HG03039 (cell line): ENCODE results near the gene LCTL.

Source experiments
- ATAC-seq: cut with Tn5 transposase; IDR thresholded peaks from one replicate; pipeline ENCODE4 v1.9.1; 2021; ENCODE audit warnings: mild to moderate bottlenecking, moderate library complexity; ENCODE audit not compliant: unreplicated experiment

LCTL gene

GRCh38 chr15:66565741-66566144 is at the start of gene LCTL:
Gene LCTL (minus strand): TSS chr15:66565998. CDS start chr15:66565365, 633 bp downstream.
- no peak for ATAC-seq

- no peak for ATAC-seq
These were observed 49.4 kb upstream of the LCTL start for GRCh38 chr15:66614951-66615760.

DNA sequence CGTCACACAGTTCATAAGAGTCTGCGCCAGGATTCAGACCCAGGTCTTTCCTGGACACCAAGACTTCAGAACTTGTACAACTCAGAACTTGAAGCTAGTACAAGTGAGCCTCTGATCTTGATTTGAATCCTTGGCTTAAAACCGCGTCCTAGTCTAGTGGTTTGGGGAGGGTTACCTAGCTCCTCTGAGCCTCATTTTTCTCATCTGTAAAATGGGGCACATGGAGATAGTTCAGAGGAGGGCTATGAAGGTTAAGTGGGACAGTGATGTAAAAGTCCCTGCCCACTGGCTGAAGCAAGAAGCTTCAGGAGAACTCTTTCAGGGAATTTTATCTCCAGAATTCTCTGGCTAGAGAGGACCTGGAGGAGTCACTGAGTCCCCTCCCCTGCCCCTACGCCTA is 48.7 kb upstream of the LCTL start:
- no peak for ATAC-seq

DNA sequence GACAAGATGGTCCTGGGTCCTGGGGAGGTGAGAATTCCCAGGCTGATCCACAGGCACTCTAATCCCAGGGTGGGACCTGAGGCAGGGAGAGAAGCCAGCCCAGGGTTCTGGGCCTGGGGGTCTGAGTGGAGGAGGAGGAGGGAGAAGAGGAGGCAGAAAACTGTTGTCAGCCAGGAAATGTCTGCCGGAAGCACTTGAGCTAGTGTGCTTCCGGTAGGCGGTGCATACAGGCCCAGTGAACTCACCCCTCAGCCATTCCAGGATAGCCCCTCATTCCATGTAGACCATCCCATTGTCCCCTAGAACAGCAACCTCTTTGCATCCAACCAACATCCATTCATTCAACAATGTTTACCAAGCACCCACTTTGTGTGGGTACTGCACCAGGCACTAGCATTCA is 47.9 kb upstream of the LCTL start:
- no peak for ATAC-seq

GRCh38 chr15:66611257-66612053 is 45.7 kb upstream of the LCTL start:
- ATAC-seq, result no peak

DNA sequence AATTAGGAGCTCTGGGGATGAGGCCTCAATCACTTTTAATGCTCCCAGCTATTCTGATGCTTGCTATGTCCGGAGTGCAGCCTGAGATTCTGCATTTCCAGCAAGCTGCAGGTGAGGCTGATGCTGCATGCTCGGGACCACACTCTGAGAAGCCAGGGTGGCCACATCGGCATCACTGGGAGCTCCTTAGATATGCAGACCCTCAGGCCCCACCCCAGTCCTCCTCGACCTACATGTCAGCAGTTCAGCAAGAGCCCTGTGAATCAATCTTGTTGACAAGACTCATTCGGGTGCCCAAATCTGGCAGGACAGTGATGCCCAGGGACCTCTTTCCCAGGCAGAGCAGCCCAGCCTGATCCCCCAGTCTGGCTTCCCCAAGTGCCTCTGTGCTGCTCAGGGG is 44.1 kb upstream of the LCTL start:
- no peak for ATAC-seq

DNA sequence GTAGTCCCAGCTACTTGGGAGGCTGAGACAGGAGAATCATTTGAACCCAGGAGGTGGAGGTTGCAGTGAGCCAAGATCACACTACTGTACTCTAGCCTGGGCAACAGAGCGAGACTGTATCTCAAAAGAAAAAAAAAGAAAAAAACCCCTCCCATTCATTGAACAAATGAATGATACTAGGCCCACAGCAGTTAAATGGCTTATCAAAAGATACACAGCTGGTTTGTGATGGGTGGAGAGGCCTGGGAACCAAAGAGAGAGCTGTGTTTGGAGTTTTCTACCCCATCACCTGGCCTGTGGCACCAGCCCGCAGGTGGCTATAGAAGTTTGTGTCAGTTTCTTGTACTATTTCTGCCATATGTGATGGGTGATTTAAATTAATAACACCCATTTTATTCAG is 43.1 kb upstream of the LCTL start:
- ATAC-seq, result no peak

GRCh38 chr15:66608159-66608558 is 42.4 kb upstream of the LCTL start:
- ATAC-seq, result no peak

- ATAC-seq, result no peak
These were observed 37.7 kb upstream of the LCTL start for GRCh38 chr15:66603301-66604179.

DNA sequence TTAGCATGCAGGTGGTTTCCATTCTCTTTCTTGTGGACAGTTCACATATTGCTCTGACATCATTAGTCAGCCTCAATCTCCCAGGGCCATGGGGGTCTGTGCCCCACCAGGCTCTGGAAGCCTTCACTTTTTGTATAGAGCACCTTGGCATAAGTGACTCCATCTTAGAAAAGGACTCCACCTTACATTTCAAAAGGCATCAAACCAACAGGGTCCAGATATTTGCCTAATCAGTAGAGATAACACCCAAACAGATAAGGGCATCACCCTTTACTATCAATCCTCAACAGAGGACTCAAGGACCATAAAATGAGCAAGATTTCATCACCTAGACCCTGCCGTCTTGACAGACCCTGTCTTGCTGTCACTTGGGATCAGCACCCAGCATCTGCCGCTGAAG is 35.7 kb upstream of the LCTL start:
- ATAC-seq, result no peak

DNA sequence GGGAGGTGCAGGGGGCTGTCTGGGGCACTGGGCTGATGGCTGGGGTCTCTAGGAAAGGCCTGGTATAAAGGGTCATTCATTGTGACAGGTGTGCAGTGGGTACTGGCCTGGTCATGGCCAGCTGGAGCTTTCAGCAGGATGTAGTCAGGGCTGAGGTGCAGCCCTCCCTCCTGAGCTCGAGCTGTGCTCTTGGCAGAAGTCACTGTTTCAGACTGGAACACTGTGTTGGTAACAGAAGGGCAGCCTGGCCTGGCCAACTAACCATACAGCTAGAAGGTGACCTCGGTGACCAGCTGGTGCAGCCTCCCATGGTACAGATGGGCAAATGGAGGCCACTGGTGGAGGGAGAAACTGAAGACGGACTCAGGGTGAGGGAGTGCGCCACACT is 34.4 kb upstream of the LCTL start:
- ATAC-seq, result no peak

- ATAC-seq, result no peak
These were observed 33.9 kb upstream of the LCTL start for GRCh38 chr15:66599536-66600239.

- no peak for ATAC-seq
These were observed 32.5 kb upstream of the LCTL start for GRCh38 chr15:66598095-66598815.

DNA sequence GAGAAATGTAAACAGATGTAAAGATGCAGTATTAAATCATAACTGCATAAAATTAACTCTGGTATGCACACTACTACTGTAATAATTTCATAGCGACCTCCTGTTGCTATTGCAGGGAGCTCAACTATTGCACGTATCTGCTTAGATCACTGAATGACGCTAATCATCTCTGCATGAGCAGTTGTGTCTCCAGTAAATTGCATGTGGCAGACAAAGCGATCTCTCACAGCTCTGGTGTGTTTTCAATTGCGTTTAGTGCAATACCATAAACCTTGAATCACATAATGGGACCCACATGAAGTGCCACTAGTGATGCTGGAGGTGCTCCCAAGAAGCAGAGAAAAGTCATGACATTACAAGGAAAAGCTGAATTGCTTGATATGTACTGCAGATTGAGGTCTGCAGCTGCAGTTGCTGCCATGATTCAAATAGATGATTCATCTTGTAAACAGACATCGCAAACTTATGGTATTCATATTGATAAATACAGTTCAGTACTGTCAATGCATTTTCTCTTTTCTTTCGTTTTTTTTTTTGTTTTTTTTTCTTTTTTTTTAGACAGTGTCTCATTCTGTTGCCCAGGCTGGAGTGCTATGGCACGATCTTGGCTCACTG is 30.2 kb upstream of the LCTL start:
- ATAC-seq, result no peak

DNA sequence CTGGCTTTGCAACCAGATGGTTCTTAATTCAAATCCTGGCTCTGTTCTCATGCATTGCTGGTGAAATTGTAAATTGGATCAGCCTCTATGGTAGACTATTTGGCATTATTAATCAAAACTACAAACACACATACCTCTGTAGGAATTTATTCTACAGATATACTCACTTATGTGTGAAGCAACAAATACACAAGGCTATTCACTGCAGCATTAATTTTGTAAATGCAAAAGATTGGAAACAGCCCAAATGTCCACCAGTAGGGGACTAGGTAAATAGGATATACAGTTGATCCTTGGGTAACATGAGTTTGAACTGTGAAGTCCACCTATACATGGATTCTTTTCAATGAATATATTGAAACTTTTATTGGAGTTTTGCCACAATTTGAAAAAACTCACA is 29.5 kb upstream of the LCTL start:
- no peak for ATAC-seq

GRCh38 chr15:66594836-66595235 is 29.0 kb upstream of the LCTL start:
- ATAC-seq, result no peak

- no peak for ATAC-seq
These were observed 28.5 kb upstream of the LCTL start for GRCh38 chr15:66594344-66594743.

DNA sequence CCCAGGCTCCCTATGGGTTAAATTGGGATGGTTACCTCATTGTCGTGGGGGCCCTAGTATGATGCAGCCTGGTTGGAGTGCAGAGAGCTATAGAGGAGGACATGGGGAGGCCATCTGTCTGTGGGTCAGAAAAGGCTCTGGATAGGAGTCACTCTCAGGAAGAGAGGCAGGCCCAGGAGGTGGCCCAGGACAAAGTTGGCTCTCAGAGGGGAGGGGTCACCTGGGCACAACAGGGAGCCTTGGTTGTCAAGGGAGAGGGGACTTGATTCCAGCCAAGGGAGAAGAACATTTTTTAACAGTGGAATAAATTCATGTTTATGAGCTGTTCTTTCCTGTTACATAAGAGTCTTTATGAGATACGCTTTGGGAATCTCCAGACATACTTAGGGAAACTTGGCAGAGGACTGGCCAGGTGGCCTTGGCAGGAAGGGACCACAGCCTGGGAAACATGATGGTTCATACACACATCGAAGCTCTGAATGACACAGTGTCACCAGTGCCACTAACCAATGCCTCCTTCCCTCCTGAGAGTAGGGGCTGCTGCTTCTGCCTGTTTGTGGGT is 27.5 kb upstream of the LCTL start:
- ATAC-seq, result no peak

DNA sequence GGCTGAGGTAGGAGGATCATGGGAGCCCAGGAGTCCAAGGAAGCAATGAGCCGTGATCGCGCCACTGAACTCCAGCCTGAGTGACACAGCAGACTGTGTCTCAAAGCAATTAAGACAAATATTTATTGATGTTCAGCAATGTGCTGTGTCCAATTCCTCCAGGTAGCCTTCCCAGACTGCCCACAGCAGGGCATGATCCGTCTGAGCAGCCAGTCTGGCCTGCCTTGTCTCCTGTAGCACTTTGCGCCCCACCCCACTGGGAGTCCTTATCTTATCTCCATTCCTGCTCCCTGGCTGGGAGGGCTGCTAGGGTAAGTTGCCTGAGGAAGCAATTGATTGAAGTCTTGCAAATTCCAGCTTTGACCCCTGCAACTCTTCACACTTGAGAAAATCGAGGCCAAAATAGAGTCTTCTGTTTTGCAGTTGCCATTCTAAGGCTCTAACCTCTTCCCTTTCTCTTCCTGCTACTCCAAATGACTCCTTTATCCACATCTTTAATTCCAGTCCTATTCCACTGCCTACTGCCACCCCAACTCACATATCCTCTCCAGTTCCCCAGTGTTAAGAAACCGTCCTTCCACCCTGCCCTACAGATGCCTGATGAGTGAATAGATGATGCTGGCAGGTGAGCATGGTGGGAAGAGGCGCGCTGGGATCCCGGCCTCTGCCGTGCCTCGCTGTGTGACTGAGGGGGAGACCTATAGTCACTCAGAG is 26.9 kb upstream of the LCTL start:
- no peak for ATAC-seq
